Measurements from ENCODE around the gene OXCT1. TPM values are rescaled to one million over a fixed set of nuclear protein-coding genes. Genes with fewer than 3 reads are reported as not detected.
"Not testable (repeated sequence)": the region's sequence is repeated elsewhere in the genome, so short reads cannot be mapped to it uniquely, and the experiment has no call there.

Gene OXCT1
- total RNA-seq, 1 donor from 2014 or later = 64.6 TPM

- intact Hi-C loops (cut with micrococcal nuclease) = loop anchor here (10.0 kb wide), 1 partner anchor 930 kb away; the partner anchor contains the start of gene C7
Measured at GRCh38 chr5:41834506-41834905, 35.7 kb downstream of the OXCT1 start.

GRCh38 chr5:41832430-41832829 is 37.8 kb downstream of the OXCT1 start:
- intact Hi-C loops (cut with micrococcal nuclease) = loop anchor here (10.0 kb wide), 1 partner anchor 928 kb away; the partner anchor contains the start of gene C7

- intact Hi-C loops (cut with micrococcal nuclease) = loop anchor here (10.0 kb wide), 1 partner anchor 926 kb away; the partner anchor contains the start of gene C7
Measured at GRCh38 chr5:41831155-41831554, 39.1 kb downstream of the OXCT1 start.

- intact Hi-C loops (cut with micrococcal nuclease) = no loop called here
Measured at GRCh38 chr5:41827792-41828191, 42.4 kb downstream of the OXCT1 start.

GRCh38 chr5:41822036-41822435 is 48.2 kb downstream of the OXCT1 start:
- intact Hi-C loops (cut with micrococcal nuclease) = no loop called here

- intact Hi-C loops (cut with micrococcal nuclease) = no loop called here
Measured at GRCh38 chr5:41821051-41821450, 49.2 kb downstream of the OXCT1 start.

- intact Hi-C loops (cut with micrococcal nuclease) = no loop called here
Measured at GRCh38 chr5:41820150-41820549, 50.1 kb downstream of the OXCT1 start.

GRCh38 chr5:41817625-41818301 is 52.5 kb downstream of the OXCT1 start:
- intact Hi-C loops (cut with micrococcal nuclease) = no loop called here

GRCh38 chr5:41815663-41816229 is 54.5 kb downstream of the OXCT1 start:
- intact Hi-C loops (cut with micrococcal nuclease) = no loop called here

GRCh38 chr5:41815261-41815660 is 55.0 kb downstream of the OXCT1 start:
- intact Hi-C loops (cut with micrococcal nuclease) = no loop called here

- intact Hi-C loops (cut with micrococcal nuclease) = not testable (repeated sequence)
Measured at GRCh38 chr5:41814306-41814705, 55.9 kb downstream of the OXCT1 start.

GRCh38 chr5:41812156-41812555 is 58.1 kb downstream of the OXCT1 start:
- intact Hi-C loops (cut with micrococcal nuclease) = no loop called here

GRCh38 chr5:41809128-41809527 is 61.1 kb downstream of the OXCT1 start:
- intact Hi-C loops (cut with micrococcal nuclease) = loop anchor here (5.0 kb wide), 1 partner anchor 57 kb away; no protein-coding TSS in a partner anchor

- intact Hi-C loops (cut with micrococcal nuclease) = loop anchor here (5.0 kb wide), 1 partner anchor 56 kb away; no protein-coding TSS in a partner anchor
Measured at GRCh38 chr5:41808294-41808693, 61.9 kb downstream of the OXCT1 start.

GRCh38 chr5:41797662-41798061 is 72.6 kb downstream of the OXCT1 start:
- intact Hi-C loops (cut with micrococcal nuclease) = no loop called here

GRCh38 chr5:41796061-41796460 is 74.2 kb downstream of the OXCT1 start:
- intact Hi-C loops (cut with micrococcal nuclease) = no loop called here

GRCh38 chr5:41795125-41795524 is 75.1 kb downstream of the OXCT1 start:
- intact Hi-C loops (cut with micrococcal nuclease) = no loop called here

GRCh38 chr5:41794471-41794870 is 75.8 kb downstream of the OXCT1 start:
- intact Hi-C loops (cut with micrococcal nuclease) = no loop called here

- intact Hi-C loops (cut with micrococcal nuclease) = no loop called here
Measured at GRCh38 chr5:41793141-41793770, 77.0 kb downstream of the OXCT1 start.

GRCh38 chr5:41790038-41790776 is 80.0 kb downstream of the OXCT1 start:
- intact Hi-C loops (cut with micrococcal nuclease) = no loop called here

- intact Hi-C loops (cut with micrococcal nuclease) = no loop called here
Measured at GRCh38 chr5:41789434-41789833, 80.8 kb downstream of the OXCT1 start.

- intact Hi-C loops (cut with micrococcal nuclease) = no loop called here
Measured at GRCh38 chr5:41788941-41789368, 81.3 kb downstream of the OXCT1 start.

All from T-helper 2 cell treated with Interferon-gamma antibody and Interleukin-4, amounts not matched to agents 100 ng/mL and 5 ng/mL, for 36 hours (primary cell).